OCI-LY1 (cell line): ENCODE data around the gene CBLC.

Source experiments
- EZH2 ChIP-seq: fragments of 200-600 bp; sonication (generic), shearing (Covaris generic); IDR thresholded peaks from 2 replicates; pipeline ENCODE4 v1.8.0; 2017; ENCODE audit warnings: borderline replicate concordance, mixed run types, mild to moderate bottlenecking, antibody characterized with exemption, low read length, moderate library complexity, mixed read lengths
- TF ChIP-seq, protein P1 (sequence below): fragments of 200-600 bp; sonication (generic), shearing (Covaris generic); IDR thresholded peaks from 2 replicates; pipeline ENCODE4 v1.5.1; 2017; ENCODE audit warnings: mild to moderate bottlenecking, antibody characterized with exemption, low read length, moderate library complexity, mixed read lengths

DNA sequence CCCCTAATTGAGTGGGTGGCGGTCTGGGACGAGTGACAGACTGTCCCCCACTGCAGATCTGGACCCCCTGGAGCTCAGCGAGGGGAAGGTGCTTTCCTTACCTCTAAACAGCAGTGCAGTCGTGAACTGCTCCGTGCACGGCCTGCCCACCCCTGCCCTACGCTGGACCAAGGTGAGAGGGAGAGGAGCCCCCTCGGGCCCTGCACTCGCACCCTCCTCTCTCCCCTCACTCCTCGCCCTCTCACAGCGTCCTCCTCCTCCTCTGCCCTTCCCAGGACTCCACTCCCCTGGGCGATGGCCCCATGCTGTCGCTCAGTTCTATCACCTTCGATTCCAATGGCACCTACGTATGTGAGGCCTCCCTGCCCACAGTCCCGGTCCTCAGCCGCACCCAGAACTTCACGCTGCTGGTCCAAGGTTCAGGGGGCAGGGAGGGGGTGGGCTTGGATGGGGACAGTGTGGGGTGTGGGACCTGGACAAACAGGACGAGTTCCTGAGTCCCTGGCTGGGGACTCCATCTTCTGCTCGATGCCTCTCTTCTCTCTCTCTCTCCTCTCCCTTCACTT, 40.9 kb downstream of the CBLC start:
- TF ChIP-seq EZH2, result no peak
- TF ChIP-seq, protein P1, sequence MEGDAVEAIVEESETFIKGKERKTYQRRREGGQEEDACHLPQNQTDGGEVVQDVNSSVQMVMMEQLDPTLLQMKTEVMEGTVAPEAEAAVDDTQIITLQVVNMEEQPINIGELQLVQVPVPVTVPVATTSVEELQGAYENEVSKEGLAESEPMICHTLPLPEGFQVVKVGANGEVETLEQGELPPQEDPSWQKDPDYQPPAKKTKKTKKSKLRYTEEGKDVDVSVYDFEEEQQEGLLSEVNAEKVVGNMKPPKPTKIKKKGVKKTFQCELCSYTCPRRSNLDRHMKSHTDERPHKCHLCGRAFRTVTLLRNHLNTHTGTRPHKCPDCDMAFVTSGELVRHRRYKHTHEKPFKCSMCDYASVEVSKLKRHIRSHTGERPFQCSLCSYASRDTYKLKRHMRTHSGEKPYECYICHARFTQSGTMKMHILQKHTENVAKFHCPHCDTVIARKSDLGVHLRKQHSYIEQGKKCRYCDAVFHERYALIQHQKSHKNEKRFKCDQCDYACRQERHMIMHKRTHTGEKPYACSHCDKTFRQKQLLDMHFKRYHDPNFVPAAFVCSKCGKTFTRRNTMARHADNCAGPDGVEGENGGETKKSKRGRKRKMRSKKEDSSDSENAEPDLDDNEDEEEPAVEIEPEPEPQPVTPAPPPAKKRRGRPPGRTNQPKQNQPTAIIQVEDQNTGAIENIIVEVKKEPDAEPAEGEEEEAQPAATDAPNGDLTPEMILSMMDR, result no peak
